Lower lobe of right lung (tissue), 2 donors: Measurements from ENCODE around the gene TIMP2. TPM values are rescaled to one million over a fixed set of nuclear protein-coding genes. Genes with fewer than 3 reads are reported as not detected.
"Not testable (repeated sequence)": the region's sequence is repeated elsewhere in the genome, so short reads cannot be mapped to it uniquely, and the experiment has no call there.

Experiments
- ATAC-seq, 2 donors: fragments of 200-7000 bp; cut with Tn5 transposase; one replicate each; pipeline ENCODE4 v1.9.1; 2020 to 2022; ENCODE audit warnings: mild to moderate bottlenecking in 2 of 2, moderate library complexity in 2 of 2
- DNase-seq: peaks from one replicate; pipeline ENCODE4 v3.0.0-alpha.2; 2020
- H3K27ac ChIP-seq: fragments of 200-600 bp; one replicate; pipeline ENCODE4 v1.8.0; 2022
- H3K27me3 ChIP-seq: fragments of 200-600 bp; one replicate; pipeline ENCODE4 v1.8.0; 2022; ENCODE audit warnings: low read depth
- H3K36me3 ChIP-seq: fragments of 200-600 bp; one replicate; pipeline ENCODE4 v1.8.0; 2022; ENCODE audit warnings: mild to moderate bottlenecking
- H3K4me1 ChIP-seq: fragments of 200-600 bp; one replicate; pipeline ENCODE4 v1.8.0; 2022
- H3K4me3 ChIP-seq: fragments of 200-600 bp; one replicate; pipeline ENCODE4 v1.8.0; 2022; ENCODE audit warnings: mild to moderate bottlenecking
- H3K9me3 ChIP-seq: fragments of 200-600 bp; one replicate; pipeline ENCODE4 v1.8.0; 2022
- CTCF ChIP-seq: fragments of 200-600 bp; IDR thresholded peaks from one replicate; pipeline ENCODE4 v1.8.0; 2022; ENCODE audit warnings: antibody characterized with exemption, mild to moderate bottlenecking
- intact Hi-C: fragments of 100-400 bp; cut with DNase I; formaldehyde crosslinking; loops from one replicate; pipeline ENCODE4 v1.11.0; 2022
- total RNA-seq: library from RNA; stranded (reverse); fragmentation: NEBNext Ultra II Directional; extraction: Animal tissue kit (Norgen Biotek cat#: 25700); gene quantifications from one replicate; pipeline ENCODE4 v1.2.1, GENCODE V29; 2021
- donor health status: DM: no; HTN: yes; CAD: no; lungs with severe emphysema.

TIMP2 gene
- total RNA-seq, 1 donor from 2014 or later, result 260 TPM

- TF ChIP-seq CTCF, result no peak
- peaks cover 5% of the 10 kb centered on the region for H3K4me1 ChIP-seq
- no peaks in the 10 kb centered on the region for H3K27me3 ChIP-seq
- peak; percentile 41 to 68 for ATAC-seq
- H3K36me3 ChIP-seq, result no peaks in the 10 kb centered on the region
- no peak overlapping the region for H3K27ac ChIP-seq
- H3K4me3 ChIP-seq, result no peak overlapping the region
- intact Hi-C loops, result no loop called here
- DNase-seq, result no peak
- peaks cover 15% of the 10 kb centered on the region for H3K9me3 ChIP-seq
These were observed 22.3 kb upstream of the TIMP2 start for GRCh38 chr17:78947235-78948149.

GRCh38 chr17:78946631-78947030 is 21.4 kb upstream of the TIMP2 start:
- Histone ChIP-seq H3K27me3 (no peaks in the 10 kb centered on the region), H3K4me3 (no peak overlapping the region), H3K27ac (no peak overlapping the region), H3K9me3 (peaks cover 15% of the 10 kb centered on the region), H3K4me1 (peaks cover 5% of the 10 kb centered on the region), H3K36me3 (no peaks in the 10 kb centered on the region)
- no peak for DNase-seq
- peak in 1 of 2 donors; percentile 21 for ATAC-seq
- TF ChIP-seq CTCF, result no peak
- intact Hi-C loops, result no loop called here

- no peaks in the 10 kb centered on the region for H3K36me3 ChIP-seq
- no peaks in the 10 kb centered on the region for H3K27me3 ChIP-seq
- ATAC-seq (no peak), DNase-seq (no peak)
- intact Hi-C loops, result no loop called here
- H3K27ac ChIP-seq, result no peak overlapping the region
- peaks cover 5% of the 10 kb centered on the region for H3K4me1 ChIP-seq
- TF ChIP-seq CTCF, result no peak
- peaks cover 13% of the 10 kb centered on the region for H3K9me3 ChIP-seq
- no peak overlapping the region for H3K4me3 ChIP-seq
These were observed 20.9 kb upstream of the TIMP2 start for GRCh38 chr17:78946131-78946530.

- H3K36me3 ChIP-seq, H3K27me3 ChIP-seq, H3K4me1 ChIP-seq, H3K4me3 ChIP-seq, H3K27ac ChIP-seq, ATAC-seq, H3K9me3 ChIP-seq, intact Hi-C loops, DNase-seq: not testable (repeated sequence)
These were observed 20.3 kb upstream of the TIMP2 start for GRCh38 chr17:78945455-78945854.

- no peak overlapping the region for H3K4me3 ChIP-seq
- H3K27me3 ChIP-seq, result no peaks in the 10 kb centered on the region
- DNase-seq (no peak), ATAC-seq (no peak)
- H3K9me3 ChIP-seq, result peaks cover 3% of the 10 kb centered on the region
- no peaks in the 10 kb centered on the region for H3K36me3 ChIP-seq
- intact Hi-C loops, result no loop called here
- H3K4me1 ChIP-seq, result peaks cover 5% of the 10 kb centered on the region
- TF ChIP-seq CTCF, result no peak
- no peak overlapping the region for H3K27ac ChIP-seq
These were observed 19.8 kb upstream of the TIMP2 start for GRCh38 chr17:78944956-78945355.

GRCh38 chr17:78944026-78944425 is 18.8 kb upstream of the TIMP2 start:
- Histone ChIP-seq H3K27ac (no peak overlapping the region), H3K4me3 (no peak overlapping the region), H3K9me3 (no peaks in the 10 kb centered on the region), H3K4me1 (peaks cover 5% of the 10 kb centered on the region), H3K27me3 (no peaks in the 10 kb centered on the region), H3K36me3 (no peaks in the 10 kb centered on the region)
- no peak for TF ChIP-seq CTCF
- DNase-seq, result no peak
- intact Hi-C loops, result no loop called here
- ATAC-seq, result no peak
